ENCODE measurements around the gene MAN2A2.
"Not testable (repeated sequence)": the region's sequence is repeated elsewhere in the genome, so short reads cannot be mapped to it uniquely, and the experiment has no call there.

MAN2A2 gene

DNA sequence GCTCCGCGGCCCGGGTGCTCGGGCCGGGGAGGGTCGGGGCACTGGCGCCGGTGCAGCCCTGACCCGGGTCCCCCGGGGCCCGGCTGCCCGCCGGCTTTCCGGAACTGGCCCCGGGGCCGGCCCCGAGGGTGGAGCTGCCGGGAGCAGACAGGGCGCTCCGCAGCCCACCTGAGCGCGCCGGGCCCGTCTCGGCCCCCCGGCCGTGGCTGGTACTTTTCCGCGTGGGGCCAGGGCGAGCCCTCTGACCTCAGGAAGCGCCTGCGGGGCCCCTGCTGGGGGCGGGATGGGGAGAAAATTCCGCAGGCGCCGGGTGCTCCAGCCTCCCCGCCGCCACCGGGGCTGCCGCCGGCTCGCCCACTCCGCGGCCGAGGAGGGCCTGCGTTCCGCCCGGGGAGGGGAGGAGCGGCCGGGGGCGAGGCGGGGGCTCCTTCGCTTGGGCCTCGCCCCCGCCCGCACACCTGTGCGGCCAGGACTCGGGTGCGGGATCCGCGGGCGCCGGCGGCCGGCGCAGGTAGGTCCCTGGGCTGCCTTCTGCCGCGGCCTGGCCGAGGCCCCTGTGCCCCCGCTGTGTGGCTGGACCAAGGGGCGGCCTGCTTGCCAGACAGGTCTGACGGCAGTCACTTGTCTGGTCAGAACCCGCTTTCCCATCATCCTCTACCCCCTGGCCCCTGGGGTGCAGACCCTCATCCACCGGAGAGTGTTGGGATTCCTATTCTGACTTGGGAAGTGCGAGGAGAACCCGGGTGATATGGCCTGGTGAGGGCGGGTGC is 31.2 kb upstream of the MAN2A2 start:
- no peak for DNase-seq

DNA sequence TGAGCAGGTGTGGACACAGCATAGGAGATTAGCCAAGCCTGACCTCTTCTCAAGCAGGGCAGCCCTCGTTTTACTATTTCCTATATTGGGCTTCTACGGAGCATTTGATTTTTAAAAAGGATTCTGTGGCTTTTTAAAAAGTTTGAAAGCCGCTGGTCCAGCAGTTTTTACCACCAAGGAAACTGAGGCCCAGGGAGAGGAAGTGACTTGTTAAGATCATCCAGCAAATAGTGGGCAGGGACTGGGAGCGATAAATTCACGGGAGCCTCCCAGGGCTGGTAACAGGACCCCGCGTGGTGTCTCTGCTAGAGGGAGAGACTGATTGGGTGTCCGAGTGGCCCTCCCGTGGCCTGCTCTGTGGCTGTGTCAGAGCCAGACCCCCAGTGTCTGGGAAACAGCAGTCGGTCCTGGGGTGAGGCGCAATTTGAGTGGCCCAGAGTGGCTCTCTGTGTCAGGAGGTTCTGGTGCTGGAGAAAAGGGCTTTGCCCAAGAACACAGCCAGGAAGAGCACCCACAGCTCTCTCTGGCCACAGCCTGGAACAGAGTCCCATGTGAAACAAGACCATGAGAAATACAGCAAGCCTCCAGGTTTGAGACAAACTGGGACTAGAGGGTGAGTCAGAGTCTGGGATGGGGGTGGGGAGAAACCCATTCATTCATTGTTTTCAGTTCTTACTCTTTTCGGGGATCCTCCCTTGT is 30.5 kb upstream of the MAN2A2 start:
- no peak for DNase-seq

DNA sequence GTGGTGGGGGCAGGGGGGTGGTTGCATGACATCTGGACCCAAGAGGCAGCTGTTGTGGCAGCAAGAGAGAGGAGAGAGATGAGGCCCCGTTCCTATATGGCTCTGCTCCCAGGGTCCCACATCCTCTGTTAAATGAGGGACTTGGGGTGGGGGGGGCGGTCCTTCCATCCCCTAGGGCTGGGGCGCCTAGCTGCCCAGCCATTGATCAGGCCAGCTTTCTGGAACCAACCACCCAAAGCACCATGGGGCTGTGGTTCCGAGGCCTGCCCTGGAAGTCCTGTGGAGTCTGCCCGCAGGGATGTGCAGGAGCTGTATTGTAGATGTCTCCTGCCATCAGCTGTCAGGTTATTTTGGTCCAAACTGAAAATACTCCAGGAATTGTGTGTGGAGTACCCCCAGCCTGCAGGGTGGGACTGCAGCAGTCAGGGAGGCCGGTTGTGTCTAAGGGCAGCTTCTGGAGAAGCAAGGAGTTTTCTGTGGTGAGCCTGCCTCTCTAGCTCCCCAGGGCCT is 29.6 kb upstream of the MAN2A2 start:
- no peak for DNase-seq

DNA sequence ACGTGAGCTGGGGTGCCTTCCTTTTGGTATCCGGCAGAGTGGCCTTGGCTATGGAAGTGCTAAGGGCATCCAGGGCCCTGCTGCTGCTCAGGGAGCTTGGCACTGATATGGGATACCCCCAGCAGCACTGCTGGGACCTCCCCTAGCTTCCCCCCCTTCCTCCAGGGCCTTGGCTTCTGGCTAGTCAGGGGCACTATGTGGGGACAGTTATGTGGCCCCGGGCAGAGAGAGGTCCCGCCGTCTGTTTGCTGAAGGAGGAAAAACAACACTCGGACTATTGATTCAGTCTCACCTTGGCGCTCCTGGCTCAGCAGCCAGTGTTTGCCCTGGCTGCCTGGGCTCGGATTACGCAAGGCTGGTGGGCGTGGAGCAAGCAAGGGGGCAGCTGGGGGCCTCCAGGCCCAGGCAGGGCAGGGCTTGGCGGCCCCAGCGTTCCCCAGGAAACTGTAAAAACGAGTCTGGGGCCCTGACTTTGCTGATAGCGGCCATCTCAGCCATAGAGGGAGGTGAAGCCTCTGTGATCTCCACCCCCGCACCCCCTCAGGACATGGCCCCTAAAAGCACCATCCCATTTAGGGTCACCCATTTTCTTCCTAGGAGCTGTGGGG is 29.0 kb upstream of the MAN2A2 start:
- DNase-seq: no peak

DNA sequence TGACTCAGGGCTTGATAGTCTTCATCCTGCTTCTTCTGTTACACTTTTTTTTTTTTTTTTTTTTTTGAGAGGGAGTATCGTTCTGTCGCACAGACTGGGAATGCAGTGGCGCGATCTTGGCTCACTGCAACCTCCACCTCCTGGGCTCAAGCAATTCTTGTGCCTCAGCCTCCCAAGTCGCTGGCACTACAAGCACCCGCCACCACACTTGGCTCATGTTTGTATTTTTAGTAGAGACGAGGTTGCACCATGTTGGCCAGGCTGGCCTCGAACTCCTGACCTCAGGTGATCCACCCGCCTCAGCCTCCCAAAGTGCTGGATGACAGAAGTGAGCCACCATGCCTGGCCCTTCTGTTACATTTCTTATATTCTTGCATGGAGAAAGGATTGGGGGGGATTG is 28.1 kb upstream of the MAN2A2 start:
- DNase-seq: not testable (repeated sequence)

DNA sequence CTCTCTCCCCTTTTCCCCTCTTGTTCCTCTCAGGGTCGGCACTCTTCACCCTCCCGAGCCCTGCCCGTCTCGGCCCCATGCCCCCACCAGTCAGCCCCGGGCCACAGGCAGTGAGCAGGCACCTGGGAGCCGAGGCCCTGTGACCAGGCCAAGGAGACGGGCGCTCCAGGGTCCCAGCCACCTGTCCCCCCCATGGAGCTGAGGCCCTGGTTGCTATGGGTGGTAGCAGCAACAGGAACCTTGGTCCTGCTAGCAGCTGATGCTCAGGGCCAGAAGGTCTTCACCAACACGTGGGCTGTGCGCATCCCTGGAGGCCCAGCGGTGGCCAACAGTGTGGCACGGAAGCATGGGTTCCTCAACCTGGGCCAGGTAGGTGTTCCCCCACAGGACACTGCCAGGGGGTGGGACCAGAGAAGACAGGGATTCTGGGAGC is 27.5 kb upstream of the MAN2A2 start:
- no peak for DNase-seq

DNA sequence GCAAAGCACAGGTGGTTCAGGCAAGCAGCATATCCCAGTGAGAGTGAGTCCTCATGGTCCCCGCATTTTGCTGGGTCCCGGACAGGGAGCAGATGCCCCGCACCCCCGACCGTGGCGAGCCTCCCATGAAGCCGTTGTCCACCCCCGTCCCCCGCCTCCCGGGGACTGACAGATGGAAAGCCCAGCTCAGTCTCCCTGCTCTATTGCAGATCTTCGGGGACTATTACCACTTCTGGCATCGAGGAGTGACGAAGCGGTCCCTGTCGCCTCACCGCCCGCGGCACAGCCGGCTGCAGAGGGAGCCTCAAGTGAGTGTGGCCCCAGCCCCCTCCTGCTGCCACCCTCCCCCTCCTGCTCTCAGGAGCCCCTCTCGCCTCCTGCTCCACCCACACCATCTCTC is 27.1 kb upstream of the MAN2A2 start:
- DNase-seq: no peak

DNA sequence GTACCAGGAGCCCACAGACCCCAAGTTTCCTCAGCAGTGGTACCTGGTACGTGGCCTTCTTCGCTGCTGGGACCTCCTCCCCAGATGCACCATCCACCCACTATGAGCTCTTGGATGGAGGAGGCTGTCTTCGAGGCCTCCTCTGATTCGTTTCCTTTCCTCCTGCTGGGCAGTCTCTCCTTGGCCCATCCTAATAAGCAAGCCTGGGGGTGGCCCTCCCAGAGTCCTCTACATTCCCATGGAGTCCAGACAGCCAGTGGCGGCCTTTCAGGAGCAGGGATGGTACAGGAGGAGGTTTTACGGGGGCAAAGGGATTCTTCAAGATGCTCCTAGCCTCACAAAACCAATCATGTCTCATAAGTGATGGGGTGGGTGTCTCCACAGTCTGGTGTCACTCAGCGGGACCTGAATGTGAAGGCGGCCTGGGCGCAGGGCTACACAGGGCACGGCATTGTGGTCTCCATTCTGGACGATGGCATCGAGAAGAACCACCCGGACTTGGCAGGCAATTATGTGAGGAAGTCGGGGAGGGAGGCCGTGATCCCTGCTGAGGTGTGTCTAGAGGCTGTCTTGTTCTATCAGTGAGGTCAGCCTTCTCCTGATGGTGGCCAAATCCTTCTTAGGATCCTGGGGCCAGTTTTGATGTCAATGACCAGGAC is 26.5 kb upstream of the MAN2A2 start:
- DNase-seq: no peak

DNA sequence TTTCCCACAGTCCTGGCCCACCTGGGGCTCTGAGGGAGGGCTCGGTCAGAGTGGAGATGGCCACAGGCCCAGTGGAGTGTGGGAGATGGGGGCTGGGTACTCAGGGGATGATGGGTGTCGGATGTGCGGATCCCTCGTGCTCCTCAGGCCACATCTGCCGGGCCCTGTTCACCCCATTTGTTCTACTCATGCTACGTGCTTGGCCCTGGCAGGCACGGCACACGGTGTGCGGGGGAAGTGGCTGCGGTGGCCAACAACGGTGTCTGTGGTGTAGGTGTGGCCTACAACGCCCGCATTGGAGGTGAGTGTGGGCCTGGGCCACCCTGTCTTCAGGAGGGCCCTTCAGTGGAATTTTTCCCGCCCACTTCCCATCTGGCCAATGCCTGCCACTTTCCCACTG is 25.8 kb upstream of the MAN2A2 start:
- DNase-seq: no peak

DNA sequence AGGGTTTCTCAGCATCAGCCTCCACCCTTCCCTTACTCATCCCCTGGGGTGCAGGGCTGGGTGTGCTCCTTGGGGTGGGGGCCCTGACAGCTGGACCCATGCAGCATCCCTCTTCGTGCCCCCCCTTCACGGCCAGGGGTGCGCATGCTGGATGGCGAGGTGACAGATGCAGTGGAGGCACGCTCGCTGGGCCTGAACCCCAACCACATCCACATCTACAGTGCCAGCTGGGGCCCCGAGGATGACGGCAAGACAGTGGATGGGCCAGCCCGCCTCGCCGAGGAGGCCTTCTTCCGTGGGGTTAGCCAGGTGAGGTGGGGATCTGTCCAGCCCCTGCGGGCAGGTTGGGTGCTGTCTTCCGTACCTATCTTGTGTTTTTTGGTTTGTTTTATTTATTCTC is 25.1 kb upstream of the MAN2A2 start:
- DNase-seq: no peak

DNA sequence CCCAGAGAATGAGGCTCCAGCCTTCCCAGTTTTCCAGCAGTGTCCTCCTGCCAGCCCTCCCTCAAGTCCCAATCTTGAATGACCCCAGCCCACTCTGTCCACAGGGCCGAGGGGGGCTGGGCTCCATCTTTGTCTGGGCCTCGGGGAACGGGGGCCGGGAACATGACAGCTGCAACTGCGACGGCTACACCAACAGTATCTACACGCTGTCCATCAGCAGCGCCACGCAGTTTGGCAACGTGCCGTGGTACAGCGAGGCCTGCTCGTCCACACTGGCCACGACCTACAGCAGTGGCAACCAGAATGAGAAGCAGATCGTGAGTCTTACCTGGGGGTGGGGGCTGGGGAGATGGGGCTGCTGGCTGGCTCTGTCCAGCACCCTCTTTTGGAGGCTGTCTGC is 24.4 kb upstream of the MAN2A2 start:
- DNase-seq: no peak

DNA sequence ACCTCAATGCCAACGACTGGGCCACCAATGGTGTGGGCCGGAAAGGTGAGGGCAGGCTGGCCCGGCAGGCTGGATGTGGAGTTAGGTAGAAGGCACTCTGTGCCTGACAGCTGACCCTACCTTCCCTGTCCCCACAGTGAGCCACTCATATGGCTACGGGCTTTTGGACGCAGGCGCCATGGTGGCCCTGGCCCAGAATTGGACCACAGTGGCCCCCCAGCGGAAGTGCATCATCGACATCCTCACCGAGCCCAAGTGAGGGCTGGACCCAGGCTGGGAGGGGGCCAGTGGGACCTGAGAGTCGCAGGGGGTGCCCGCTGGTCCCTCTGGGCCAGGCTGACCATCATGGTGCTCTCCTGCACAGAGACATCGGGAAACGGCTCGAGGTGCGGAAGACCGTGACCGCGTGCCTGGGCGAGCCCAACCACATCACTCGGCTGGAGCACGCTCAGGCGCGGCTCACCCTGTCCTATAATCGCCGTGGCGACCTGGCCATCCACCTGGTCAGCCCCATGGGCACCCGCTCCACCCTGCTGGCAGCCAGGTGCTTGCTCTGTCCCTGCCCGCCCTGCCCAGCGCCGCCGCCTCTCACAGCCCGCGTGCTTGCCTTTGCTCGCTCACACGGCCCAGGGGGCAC is 23.3 kb upstream of the MAN2A2 start:
- no peak for DNase-seq

DNA sequence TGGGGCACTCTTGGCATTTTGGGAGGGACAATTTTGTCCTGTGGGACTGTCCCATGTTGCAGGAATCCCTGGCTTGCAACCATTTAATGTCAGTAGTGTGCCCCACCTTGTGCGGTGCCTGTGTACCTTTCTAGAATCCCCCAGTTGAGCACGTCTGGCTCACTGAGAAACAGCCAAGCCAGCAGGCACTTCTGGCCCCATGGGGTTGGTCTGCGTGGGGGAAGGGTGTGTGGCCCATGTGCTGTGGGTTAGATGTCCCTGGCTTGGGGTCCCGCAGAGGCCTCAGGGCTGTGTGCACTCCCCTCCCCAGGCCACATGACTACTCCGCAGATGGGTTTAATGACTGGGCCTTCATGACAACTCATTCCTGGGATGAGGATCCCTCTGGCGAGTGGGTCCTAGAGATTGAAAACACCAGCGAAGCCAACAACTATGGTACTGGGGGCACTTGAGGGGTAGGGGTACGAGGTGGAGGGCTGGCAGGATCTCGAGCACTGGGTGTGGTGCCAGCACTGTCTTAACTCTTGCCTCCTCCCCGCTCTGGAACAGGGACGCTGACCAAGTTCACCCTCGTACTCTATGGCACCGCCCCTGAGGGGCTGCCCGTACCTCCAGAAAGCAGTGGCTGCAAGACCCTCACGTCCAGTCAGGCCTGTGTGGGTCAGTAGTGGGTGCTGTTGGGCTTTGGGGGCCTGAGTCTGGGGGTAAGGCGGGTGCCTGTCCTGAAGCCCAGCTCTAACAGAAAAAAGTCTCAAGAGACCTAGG is 22.5 kb upstream of the MAN2A2 start:
- no peak for DNase-seq

DNA sequence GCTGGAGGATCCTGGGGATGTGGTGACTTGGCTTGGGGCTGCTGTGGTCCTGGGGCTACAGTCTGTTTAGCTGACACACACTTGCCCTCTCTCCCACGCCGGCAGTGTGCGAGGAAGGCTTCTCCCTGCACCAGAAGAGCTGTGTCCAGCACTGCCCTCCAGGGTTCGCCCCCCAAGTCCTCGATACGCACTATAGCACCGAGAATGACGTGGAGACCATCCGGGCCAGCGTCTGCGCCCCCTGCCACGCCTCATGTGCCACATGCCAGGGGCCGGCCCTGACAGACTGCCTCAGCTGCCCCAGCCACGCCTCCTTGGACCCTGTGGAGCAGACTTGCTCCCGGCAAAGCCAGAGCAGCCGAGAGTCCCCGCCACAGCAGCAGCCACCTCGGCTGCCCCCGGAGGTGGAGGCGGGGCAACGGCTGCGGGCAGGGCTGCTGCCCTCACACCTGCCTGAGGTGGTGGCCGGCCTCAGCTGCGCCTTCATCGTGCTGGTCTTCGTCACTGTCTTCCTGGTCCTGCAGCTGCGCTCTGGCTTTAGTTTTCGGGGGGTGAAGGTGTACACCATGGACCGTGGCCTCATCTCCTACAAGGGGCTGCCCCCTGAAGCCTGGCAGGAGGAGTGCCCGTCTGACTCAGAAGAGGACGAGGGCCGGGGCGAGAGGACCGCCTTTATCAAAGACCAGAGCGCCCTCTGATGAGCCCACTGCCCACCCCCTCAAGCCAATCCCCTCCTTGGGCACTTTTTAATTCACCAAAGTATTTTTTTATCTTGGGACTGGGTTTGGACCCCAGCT is 21.7 kb upstream of the MAN2A2 start:
- DNase-seq: no peak

DNA sequence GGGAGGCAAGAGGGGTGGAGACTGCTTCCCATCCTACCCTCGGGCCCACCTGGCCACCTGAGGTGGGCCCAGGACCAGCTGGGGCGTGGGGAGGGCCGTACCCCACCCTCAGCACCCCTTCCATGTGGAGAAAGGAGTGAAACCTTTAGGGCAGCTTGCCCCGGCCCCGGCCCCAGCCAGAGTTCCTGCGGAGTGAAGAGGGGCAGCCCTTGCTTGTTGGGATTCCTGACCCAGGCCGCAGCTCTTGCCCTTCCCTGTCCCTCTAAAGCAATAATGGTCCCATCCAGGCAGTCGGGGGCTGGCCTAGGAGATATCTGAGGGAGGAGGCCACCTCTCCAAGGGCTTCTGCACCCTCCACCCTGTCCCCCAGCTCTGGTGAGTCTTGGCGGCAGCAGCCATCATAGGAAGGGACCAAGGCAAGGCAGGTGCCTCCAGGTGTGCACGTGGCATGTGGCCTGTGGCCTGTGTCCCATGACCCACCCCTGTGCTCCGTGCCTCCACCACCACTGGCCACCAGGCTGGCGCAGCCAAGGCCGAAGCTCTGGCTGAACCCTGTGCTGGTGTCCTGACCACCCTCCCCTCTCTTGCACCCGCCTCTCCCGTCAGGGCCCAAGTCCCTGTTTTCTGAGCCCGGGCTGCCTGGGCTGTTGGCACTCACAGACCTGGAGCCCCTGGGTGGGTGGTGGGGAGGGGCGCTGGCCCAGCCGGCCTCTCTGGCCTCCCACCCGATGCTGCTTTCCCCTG is 21.0 kb upstream of the MAN2A2 start:
- no peak for DNase-seq

DNA sequence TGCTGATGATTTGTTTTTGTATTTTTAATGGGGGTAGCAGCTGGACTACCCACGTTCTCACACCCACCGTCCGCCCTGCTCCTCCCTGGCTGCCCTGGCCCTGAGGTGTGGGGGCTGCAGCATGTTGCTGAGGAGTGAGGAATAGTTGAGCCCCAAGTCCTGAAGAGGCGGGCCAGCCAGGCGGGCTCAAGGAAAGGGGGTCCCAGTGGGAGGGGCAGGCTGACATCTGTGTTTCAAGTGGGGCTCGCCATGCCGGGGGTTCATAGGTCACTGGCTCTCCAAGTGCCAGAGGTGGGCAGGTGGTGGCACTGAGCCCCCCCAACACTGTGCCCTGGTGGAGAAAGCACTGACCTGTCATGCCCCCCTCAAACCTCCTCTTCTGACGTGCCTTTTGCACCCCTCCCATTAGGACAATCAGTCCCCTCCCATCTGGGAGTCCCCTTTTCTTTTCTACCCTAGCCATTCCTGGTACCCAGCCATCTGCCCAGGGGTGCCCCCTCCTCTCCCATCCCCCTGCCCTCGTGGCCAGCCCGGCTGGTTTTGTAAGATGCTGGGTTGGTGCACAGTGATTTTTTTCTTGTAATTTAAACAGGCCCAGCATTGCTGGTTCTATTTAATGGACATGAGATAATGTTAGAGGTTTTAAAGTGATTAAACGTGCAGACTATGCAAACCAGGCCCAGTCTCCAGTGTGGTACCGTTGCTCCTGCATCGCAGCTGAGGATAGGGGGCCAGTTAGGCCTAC is 20.1 kb upstream of the MAN2A2 start:
- DNase-seq: no peak

DNA sequence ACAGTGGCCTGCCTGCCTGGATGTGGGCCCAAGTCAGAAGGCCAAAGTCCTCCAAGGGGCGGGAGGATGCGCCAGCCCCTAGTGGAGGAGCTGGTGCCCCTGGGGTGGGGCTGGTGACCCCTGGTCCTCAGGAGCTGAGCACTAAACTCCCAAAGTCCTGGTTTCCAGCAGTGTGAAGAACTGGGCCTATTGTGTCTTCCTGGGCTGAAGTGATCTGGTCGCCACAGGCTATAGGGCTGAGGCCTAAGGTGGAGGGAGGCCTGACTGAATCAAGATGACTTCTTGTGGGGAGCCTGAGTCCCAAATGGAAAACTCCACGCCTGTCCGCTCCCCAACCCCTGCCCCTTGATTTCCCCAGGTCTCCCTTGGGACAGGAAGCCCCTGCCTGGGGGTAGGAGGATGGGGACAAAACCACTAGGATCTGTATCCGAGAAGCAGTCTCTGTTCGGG is 19.6 kb upstream of the MAN2A2 start:
- DNase-seq: no peak

DNA sequence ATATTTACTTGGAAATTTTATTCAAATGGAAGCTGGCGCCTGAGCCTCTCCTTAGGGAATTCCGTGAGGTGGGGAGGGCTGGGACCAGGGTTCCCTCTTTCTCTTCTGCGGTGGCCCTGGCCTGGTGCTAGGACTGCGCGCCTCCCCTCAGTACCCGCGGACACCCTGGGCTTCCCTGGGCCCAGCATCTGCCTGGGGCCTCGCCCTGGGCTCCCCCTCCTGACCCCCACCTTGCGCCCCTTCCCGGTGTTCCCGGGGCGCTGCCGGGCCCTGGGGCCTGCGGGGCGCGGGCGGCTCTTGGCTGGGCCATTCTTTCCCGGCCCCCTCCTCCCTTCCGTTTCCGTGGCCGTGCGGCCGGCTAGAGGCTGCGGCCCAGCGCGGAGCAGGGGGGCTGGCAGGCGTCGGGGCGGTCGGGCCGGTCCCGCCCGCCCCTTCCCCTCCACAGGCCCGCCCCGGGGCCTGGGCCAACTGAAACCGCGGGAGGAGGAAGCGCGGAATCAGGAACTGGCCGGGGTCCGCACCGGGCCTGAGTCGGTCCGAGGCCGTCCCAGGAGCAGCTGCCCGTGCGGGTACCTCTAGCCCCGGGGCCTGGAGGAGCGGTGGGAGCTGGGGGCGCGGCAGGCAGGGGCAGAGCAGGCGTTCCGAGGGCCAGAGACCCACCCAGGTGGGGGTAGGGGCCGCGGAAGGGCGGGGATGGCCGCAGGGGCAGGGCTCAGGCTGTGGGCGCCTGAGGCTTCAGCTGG is 19.0 kb upstream of the MAN2A2 start, which contains the start of gene FES:
FES (plus strand) TSS at position 529 of the 743 bp plus-strand sequence. CDS start 542 bp downstream, outside the sequence.
- DNase-seq: no peak
